ENCODE measurements around the gene DDX1.

DNA sequence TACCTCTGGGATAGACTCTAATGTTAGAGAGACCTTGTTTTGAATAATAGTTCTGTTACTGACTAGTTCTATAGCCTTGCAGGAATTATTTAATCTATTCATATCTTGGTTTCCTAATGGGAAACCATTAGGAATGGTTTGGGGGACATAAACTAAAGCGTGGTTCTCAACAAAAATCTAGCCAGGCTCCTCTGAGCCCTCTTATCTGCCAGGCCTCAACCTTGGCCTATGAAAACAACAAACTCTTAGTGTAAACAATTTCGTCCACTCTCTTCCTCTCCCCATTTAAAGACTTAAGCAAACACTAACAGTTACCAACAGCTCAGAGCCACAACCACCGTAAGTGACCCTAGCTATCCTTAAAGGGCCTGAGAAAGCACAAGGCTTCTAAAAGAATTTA is 19.9 kb upstream of the DDX1 start:
- TF ChIP-seq, protein P1, sequence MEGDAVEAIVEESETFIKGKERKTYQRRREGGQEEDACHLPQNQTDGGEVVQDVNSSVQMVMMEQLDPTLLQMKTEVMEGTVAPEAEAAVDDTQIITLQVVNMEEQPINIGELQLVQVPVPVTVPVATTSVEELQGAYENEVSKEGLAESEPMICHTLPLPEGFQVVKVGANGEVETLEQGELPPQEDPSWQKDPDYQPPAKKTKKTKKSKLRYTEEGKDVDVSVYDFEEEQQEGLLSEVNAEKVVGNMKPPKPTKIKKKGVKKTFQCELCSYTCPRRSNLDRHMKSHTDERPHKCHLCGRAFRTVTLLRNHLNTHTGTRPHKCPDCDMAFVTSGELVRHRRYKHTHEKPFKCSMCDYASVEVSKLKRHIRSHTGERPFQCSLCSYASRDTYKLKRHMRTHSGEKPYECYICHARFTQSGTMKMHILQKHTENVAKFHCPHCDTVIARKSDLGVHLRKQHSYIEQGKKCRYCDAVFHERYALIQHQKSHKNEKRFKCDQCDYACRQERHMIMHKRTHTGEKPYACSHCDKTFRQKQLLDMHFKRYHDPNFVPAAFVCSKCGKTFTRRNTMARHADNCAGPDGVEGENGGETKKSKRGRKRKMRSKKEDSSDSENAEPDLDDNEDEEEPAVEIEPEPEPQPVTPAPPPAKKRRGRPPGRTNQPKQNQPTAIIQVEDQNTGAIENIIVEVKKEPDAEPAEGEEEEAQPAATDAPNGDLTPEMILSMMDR (IDR thresholded peaks at IDR 0.05) = no peak
- TF ChIP-seq POLR2A (IDR thresholded peaks at IDR 0.05) = no peak

All from heart left ventricle (tissue), 13 donors.